NCI-H524 (cell line): ENCODE measurements around the gene B3GALT4.
"Not testable (repeated sequence)": the region's sequence is repeated elsewhere in the genome, so short reads cannot be mapped to it uniquely, and the experiment has no call there.

ENCODE experiments used
- DNase-seq, 2 experiments: peaks; one replicate each; lab custom pipeline; 2025; lab: John Stamatoyannopoulos, UW

B3GALT4 gene

GRCh38 chr6:33272275-33273128 is 4.4 kb upstream of the B3GALT4 start:
- DNase-seq = no peak

- DNase-seq = no peak
These were observed 3.6 kb upstream of the B3GALT4 start for GRCh38 chr6:33273129-33273923.

- no peak for DNase-seq
These were observed 2.7 kb upstream of the B3GALT4 start for GRCh38 chr6:33273924-33274902.

GRCh38 chr6:33275795-33276580 is 935 bp upstream of the B3GALT4 start:
- not testable (repeated sequence) for DNase-seq

GRCh38 chr6:33276581-33276863 is 401 bp upstream of the B3GALT4 start:
- no peak for DNase-seq

- DNase-seq = no peak
These were observed 904 bp downstream of the B3GALT4 start for GRCh38 chr6:33277663-33278391.

GRCh38 chr6:33278392-33278741 is 1.4 kb downstream of the B3GALT4 start:
- no peak for DNase-seq

- no peak for DNase-seq
These were observed 1.9 kb downstream of the B3GALT4 start for GRCh38 chr6:33278810-33279209.

- no peak for DNase-seq
These were observed 2.4 kb downstream of the B3GALT4 start for GRCh38 chr6:33279257-33279695.

GRCh38 chr6:33279971-33280511 is 3.1 kb downstream of the B3GALT4 start:
- peak; percentile 44 to 71 for DNase-seq

GRCh38 chr6:33280539-33280938 is 3.6 kb downstream of the B3GALT4 start:
- no peak for DNase-seq

GRCh38 chr6:33285214-33285613 is 8.3 kb downstream of the B3GALT4 start:
- not testable (repeated sequence) for DNase-seq

- no peak for DNase-seq
These were observed 10.3 kb downstream of the B3GALT4 start for GRCh38 chr6:33286946-33287914.

- no peak for DNase-seq
These were observed 11.4 kb downstream of the B3GALT4 start for GRCh38 chr6:33288141-33288920.

- DNase-seq = peak; percentile 65 to 89
These were observed 12.2 kb downstream of the B3GALT4 start, which contains the start of the genes PFDN6 and WDR46 for GRCh38 chr6:33288921-33289783. TSS of gene PFDN6 (plus strand) at chr6:33289601. CDS start at chr6:33289857, 256 bp downstream. TSS of gene WDR46 (minus strand) at chr6:33289239. CDS start at chr6:33289170, 69 bp downstream.

GRCh38 chr6:33289784-33290315 is 12.9 kb downstream of the B3GALT4 start:
- DNase-seq = no peak

- no peak for DNase-seq
These were observed 13.5 kb downstream of the B3GALT4 start for GRCh38 chr6:33290459-33290858.
